B cell (primary cell): ENCODE data around the gene CRAMP1.

Source experiments
- EZH2 ChIP-seq: IDR thresholded peaks from 2 replicates; pipeline ENCODE4 v1.6.1; 2012; ENCODE audit warnings: borderline replicate concordance, low read depth, mild to moderate bottlenecking, moderate library complexity, low read length; ENCODE audit not compliant: insufficient read depth, poor library complexity, severe bottlenecking
- TF ChIP-seq, protein P1 (sequence below): fragments of 200-600 bp; IDR thresholded peaks from one replicate; pipeline ENCODE4 v1.8.0; 2022; ENCODE audit warnings: antibody characterized with exemption, mild to moderate bottlenecking

GRCh38 chr16:1673424-1674151 lies 61.4 kb downstream of the CRAMP1 start:
- TF ChIP-seq, protein P1, sequence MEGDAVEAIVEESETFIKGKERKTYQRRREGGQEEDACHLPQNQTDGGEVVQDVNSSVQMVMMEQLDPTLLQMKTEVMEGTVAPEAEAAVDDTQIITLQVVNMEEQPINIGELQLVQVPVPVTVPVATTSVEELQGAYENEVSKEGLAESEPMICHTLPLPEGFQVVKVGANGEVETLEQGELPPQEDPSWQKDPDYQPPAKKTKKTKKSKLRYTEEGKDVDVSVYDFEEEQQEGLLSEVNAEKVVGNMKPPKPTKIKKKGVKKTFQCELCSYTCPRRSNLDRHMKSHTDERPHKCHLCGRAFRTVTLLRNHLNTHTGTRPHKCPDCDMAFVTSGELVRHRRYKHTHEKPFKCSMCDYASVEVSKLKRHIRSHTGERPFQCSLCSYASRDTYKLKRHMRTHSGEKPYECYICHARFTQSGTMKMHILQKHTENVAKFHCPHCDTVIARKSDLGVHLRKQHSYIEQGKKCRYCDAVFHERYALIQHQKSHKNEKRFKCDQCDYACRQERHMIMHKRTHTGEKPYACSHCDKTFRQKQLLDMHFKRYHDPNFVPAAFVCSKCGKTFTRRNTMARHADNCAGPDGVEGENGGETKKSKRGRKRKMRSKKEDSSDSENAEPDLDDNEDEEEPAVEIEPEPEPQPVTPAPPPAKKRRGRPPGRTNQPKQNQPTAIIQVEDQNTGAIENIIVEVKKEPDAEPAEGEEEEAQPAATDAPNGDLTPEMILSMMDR: no peak
- no peak for TF ChIP-seq EZH2
